GM12891 (cell line): ENCODE data around the gene RET.

Source experiments
- DNase-seq: peaks from one replicate; pipeline ENCODE4 v3.0.0; 2011; ENCODE audit warnings: low spot score; ENCODE audit not compliant: insufficient read length
- FAIRE-seq: peaks from 2 replicates; lab custom pipeline; 2011; peaks lifted over from hg19 to GRCh38; lab: Jason Lieb, UNC
- PAX5 ChIP-seq: IDR thresholded peaks from 2 replicates; pipeline ENCODE4 v1.6.1; 2011; ENCODE audit warnings: low read length, moderate library complexity, mild to moderate bottlenecking; ENCODE audit not compliant: insufficient read depth, severe bottlenecking
- POLR2A ChIP-seq: IDR thresholded peaks from 2 replicates; pipeline ENCODE4 v1.6.1; 2011; ENCODE audit warnings: low read depth, low read length, control low read depth
- POLR2AphosphoS5 ChIP-seq: IDR thresholded peaks from 2 replicates; pipeline ENCODE4 v1.6.1; 2011; ENCODE audit warnings: low read depth, low read length, control low read depth
- POU2F2 ChIP-seq: IDR thresholded peaks from 2 replicates; pipeline ENCODE4 v1.6.1; 2011; ENCODE audit warnings: low read depth, mild to moderate bottlenecking, control low read depth, low read length, moderate library complexity
- SPI1 ChIP-seq: IDR thresholded peaks from 2 replicates; pipeline ENCODE4 v1.6.1; 2011; ENCODE audit warnings: low read depth, low read length, control low read depth
- TAF1 ChIP-seq: IDR thresholded peaks from 2 replicates; pipeline ENCODE4 v1.6.1; 2011; ENCODE audit warnings: low read depth, low read length, control low read depth

RET gene

DNA sequence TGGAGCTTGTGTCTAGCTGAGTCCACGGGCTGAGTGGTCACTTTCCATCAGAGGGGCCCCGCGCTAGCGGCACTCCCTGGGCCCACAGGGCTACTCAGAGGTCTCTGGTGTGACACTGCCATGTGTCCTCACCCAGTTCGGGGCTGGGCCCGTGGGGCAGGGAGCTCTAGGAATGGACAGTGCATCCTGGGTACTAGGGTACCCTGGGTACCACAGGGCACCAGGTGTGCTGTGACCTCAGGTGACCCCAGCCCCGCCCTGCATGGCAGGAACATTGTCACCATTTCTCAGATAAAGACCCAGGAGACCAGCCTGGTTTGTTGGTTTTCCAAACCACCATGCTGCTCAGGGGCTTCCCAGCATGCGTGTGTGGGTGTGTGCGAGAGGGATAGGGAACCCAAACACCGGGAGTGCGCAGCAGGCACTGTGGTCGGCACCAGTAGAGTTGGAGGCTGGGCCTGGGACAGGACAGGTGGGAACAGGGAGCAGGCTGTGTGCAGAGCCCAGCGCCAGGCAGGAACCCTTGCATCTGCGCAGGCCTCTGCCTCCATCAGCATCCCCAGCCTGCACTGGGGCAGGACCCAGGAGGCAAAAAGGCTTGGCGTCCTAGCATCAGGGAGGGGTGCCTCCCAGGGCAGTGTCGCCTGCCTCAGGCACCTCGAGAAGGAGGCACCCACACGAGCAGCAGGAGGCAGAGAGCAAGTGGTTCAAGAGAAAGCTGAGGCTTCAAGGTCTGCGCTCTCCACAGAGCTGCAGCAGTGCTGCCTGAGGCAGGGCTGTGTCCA, 42.0 kb downstream of the RET start:
- FAIRE-seq (peak; percentile 20), DNase-seq (no peak)
- TF ChIP-seq POU2F2 (no peak), SPI1 (no peak), PAX5 (no peak), TAF1 (no peak), POLR2AphosphoS5 (no peak), POLR2A (no peak)

DNA sequence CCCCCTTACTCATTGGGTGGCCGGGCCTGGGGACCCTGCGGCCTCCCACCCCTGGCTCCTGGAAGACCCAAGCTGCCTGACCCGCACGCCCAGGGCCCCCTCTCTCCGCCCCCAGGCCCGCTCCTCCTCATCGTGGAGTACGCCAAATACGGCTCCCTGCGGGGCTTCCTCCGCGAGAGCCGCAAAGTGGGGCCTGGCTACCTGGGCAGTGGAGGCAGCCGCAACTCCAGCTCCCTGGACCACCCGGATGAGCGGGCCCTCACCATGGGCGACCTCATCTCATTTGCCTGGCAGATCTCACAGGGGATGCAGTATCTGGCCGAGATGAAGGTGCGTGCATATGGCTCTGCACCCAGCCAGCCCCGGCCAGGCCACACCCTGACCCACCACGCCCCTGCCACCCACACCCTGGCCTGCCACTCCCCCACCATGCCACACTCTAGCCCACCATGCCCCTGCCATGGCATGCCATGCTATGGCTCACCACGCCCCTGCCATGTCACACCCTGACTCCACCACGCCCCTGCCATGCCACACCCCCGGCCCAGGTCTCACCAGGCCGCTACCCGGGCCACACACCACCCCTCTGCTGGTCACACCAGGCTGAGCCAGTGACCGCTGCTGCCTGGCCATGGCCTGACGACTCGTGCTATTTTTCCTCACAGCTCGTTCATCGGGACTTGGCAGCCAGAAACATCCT, 42.7 kb downstream of the RET start:
- FAIRE-seq (no peak), DNase-seq (no peak)
- TF ChIP-seq PAX5, result no peak
- TF ChIP-seq POLR2AphosphoS5, result no peak
- TF ChIP-seq TAF1, result no peak
- TF ChIP-seq POLR2A, result no peak
- no peak for TF ChIP-seq POU2F2
- TF ChIP-seq SPI1, result no peak

DNA sequence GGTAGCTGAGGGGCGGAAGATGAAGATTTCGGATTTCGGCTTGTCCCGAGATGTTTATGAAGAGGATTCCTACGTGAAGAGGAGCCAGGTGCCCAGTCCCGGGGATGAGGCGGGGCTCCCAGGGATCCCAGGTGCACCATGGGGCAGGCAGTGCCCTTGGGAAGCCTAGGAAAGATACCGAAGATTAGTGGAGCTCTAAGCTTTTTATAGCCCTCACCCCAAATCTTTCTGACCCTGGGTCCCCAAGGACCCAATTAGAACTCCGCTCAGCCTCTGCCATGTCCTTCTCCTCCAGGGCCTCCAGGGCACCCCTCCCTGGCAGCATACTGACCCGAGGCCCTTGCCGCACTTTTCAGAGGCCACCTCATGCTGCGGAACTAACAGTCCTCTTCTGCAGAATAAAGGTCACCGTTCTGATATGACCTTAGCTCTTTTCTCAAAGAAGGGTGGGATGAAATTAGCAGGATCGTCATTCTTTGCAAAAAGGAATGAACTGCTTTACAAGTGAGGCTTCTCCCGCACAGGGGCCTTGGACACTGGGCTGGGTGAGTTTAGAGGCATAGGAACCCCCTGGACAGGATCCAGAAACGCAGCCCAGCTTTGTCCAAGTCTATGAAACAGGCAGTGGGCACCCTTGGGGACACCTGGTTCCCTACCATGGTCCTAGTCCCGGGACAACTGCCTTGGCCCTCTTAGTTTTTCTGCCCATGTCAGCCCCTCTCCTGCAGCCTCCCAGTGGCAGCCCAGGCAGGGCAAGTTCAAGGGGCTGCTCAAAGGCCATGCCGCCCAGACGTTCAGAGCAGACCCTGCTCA, 43.5 kb downstream of the RET start:
- DNase-seq (no peak), FAIRE-seq (no peak)
- no peak for TF ChIP-seq POLR2AphosphoS5
- no peak for TF ChIP-seq SPI1
- no peak for TF ChIP-seq PAX5
- no peak for TF ChIP-seq POLR2A
- no peak for TF ChIP-seq POU2F2
- no peak for TF ChIP-seq TAF1

DNA sequence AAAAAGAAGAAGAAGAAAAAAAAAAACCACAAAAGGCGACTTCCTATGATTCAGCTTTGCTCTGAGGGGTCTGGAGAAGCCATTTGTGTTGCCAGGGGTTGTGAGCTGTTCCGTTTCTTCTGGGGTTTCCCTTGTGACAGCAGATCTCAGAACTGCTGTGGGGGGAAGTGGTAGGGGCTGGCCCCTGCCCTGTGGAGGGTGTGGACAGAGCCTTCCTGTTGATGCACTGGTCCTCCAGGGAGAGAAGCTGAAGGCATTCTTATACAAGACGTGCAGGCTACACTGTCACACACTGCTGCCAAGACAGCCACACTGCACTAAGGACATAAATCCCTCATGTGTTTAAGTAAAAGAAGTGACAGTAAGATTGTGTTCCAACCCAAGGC, 44.1 kb downstream of the RET start:
- FAIRE-seq (peak; percentile 87), DNase-seq (peak; percentile 78)
- TF ChIP-seq SPI1 (peak; percentile 87), PAX5 (no peak)

DNA sequence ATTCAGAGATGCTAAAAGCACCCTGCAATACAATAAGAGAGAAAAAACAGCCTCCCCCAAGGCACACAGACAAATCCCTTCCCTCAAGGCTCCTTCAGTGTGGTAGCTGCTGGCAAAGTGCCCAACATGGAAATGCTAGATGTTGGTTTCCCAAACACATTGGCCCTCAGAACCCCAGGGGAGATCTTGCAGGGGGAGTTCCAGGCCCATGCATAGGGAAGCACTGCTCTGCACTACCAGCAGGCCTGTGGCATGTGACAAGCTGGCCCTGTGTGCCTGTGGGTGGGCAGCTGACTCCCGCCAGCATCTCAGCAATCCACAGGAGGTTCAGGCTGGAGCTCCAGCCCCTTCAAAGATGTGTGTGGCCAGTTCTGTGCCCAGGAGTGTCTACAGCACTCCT, 44.6 kb downstream of the RET start:
- TF ChIP-seq SPI1 (no peak), POLR2AphosphoS5 (no peak), POU2F2 (no peak), TAF1 (no peak), PAX5 (no peak), POLR2A (no peak)
- FAIRE-seq (peak; percentile 83), DNase-seq (no peak)

DNA sequence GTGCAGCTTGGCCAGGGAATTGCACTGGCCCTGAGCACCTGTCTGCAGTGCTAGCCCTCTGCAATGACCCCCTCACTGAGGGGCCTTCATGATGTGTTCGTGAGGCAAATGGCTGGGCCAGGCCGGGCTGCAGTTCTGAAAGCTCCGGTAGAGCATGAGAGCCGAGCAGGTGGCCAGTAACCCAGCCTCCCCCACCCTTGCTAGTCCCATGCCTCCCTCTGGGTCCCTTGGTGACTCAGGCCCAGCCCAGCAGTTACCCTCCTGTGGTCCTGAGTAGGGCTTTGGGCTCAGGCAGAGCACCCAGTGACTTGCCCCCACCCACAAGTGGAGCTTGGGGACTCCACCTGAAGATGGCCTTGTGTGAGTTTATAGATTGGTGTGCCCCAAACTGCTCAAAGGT, 45.2 kb downstream of the RET start:
- no peak for FAIRE-seq
- no peak for TF ChIP-seq PAX5
- DNase-seq, result no peak

DNA sequence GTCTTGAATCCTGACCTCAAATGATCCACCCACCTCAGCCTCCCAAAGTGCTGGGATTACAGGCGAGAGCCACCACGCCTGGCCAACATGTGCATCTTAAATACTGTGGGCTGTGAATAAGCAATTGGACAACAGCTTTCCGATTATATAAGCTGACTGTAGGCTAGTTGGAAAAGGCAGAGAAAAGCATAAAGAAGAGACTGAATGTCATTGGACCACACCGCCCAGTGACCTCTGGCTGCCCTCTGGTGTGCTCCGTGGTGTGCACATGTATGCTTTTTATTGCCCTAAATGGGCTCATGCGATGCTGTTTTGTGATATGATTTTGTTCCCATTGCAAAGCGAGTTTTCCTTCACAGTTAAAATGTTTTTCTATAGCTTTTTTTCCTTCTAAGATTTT, 46.0 kb downstream of the RET start:
- DNase-seq (no peak), FAIRE-seq (no peak)
- TF ChIP-seq POU2F2, result no peak
- no peak for TF ChIP-seq PAX5
- no peak for TF ChIP-seq SPI1
- TF ChIP-seq POLR2A, result no peak
- no peak for TF ChIP-seq TAF1
- no peak for TF ChIP-seq POLR2AphosphoS5

DNA sequence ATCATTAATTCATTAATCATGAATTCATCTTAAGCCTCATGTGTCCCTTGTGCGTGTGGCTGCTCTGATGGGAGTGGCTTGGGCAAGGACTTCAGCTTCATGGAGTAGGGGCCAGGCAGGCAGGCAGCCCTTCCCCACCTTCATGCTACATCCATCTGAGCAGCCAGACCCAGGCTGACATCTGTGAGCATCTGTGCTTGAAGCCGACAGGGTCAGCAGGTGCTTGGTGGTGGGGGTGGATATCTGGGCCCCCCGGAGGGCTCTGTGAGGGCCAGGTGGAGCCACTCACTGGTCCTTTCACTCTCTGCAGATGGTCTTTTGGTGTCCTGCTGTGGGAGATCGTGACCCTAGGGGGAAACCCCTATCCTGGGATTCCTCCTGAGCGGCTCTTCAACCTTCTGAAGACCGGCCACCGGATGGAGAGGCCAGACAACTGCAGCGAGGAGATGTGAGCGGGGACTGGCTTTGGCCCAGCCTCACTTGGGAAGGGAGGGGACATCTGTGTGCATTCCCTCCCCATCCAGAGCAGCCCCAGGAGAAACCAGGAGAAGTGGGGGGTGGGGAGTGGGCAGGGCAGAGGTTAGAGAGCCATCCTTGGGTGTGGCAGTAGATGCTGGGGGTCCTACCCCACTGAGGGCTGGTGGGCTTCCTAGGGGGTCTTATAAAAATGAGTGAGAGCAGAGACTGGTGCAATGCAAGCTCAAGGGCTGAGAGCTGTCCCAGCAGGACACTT, 46.7 kb downstream of the RET start:
- DNase-seq, result no peak
- TF ChIP-seq TAF1 (no peak), POU2F2 (no peak), POLR2AphosphoS5 (no peak), PAX5 (no peak), SPI1 (no peak), POLR2A (no peak)
- no peak for FAIRE-seq

DNA sequence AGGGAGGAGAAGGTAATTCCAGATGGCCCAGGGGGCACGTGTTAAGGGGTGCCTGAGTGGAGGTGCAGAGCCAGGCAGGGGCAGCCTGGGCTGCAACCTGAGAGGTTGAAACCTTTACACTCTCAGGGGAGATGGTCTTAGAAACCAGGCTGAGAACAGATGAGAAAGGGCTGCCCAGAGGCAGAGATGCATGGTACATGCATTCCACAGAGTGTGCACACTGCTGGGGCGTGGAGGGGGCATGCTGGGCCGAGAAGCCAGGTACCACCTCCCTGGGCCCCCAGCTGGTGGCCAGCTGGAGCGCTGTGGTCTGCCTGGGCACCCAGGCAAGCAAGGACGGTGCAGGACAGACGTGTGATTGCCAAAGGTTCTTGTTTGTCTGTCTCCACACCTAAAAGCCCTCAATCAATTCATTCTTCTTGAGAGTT, 47.2 kb downstream of the RET start:
- FAIRE-seq, result no peak
- no peak for TF ChIP-seq SPI1
- no peak for TF ChIP-seq POLR2A
- no peak for TF ChIP-seq TAF1
- TF ChIP-seq PAX5, result no peak
- TF ChIP-seq POLR2AphosphoS5, result no peak
- TF ChIP-seq POU2F2, result no peak
- DNase-seq, result no peak
